ENCODE data around the gene ATP2A2.

Gene ATP2A2

DNA sequence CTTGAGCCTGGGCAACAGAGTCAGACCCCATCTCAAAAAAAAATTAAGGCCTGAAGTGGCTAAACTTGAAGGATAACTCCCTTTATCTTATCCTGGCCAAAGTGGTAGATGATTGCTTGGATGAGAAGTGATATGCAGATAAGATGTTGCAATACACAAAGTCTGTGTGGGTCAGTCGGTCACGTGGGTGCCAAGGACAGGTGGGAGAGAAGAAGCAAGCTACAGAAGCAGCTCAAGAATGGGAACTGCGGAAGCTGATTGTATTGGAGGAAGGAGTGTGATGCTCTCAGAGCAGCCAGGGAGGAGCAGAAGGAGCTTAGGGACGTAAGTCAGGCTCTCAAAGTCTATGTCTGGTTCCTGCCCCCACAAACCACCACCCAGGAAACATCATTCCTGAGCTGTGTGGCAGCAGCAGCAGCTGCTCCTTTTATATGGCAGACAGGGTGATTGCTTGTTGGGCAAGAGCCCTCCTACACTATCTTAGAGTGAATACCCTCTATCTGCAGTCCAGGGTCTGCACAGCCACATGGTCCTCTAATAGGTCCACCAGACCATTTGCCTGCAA lies 54.5 kb downstream of the ATP2A2 start:
- no peak for TF ChIP-seq ZFX (IDR thresholded peaks at IDR 0.05; ENCODE audit: borderline replicate concordance)
- no peak for TF ChIP-seq CTCF (IDR thresholded peaks at IDR 0.05)
- no peak overlapping the region for H3K27ac ChIP-seq

DNA sequence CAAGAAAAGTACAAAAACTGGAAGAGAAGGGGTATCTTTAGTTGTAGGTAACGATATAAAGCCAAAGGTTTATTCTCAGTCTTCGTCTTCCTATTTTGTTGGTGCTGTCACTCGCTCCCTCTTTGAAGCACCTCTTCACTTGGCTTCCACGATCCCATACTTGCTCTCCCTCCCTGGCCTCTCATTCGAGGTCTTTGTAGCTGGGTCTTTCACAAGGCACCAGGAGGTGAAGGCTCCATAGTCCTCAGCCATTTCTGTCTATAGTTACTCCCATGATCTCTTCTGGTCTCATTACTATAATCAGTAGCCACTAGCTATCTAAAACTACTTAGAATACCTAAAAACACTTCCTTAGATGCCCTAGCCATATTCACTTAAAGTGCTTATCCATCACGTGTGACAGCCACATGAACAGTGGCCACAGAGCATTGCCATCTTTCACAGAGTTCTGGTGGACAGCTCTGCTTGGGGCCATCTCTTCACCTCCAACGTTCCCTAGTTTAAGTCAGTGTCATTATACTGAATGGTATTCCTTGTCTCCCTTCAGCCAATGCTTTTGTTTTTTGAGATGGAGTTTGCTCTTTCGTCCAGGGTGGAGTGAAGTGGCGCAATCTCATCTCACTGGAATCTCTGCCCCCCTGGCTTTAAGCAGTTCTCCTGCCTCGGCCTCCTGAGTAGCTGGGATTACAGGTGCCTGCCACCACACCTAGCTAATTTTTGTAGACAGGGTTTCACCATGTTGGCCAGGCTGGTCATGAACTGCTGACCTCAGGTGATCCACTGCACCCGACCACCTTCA lies 57.1 kb downstream of the ATP2A2 start:
- peak overlapping the region; percentile 49 for H3K27ac ChIP-seq
- TF ChIP-seq CTCF (IDR thresholded peaks at IDR 0.05) (no peak), ZFX (IDR thresholded peaks at IDR 0.05; ENCODE audit: borderline replicate concordance) (no peak)

- no peak for TF ChIP-seq ZFX (IDR thresholded peaks at IDR 0.05; ENCODE audit: borderline replicate concordance)
- TF ChIP-seq CTCF (IDR thresholded peaks at IDR 0.05): peak; percentile 21
- peak overlapping the region; percentile 49 for H3K27ac ChIP-seq
Measured at GRCh38 chr12:110338754-110339153, 57.7 kb downstream of the ATP2A2 start.

DNA sequence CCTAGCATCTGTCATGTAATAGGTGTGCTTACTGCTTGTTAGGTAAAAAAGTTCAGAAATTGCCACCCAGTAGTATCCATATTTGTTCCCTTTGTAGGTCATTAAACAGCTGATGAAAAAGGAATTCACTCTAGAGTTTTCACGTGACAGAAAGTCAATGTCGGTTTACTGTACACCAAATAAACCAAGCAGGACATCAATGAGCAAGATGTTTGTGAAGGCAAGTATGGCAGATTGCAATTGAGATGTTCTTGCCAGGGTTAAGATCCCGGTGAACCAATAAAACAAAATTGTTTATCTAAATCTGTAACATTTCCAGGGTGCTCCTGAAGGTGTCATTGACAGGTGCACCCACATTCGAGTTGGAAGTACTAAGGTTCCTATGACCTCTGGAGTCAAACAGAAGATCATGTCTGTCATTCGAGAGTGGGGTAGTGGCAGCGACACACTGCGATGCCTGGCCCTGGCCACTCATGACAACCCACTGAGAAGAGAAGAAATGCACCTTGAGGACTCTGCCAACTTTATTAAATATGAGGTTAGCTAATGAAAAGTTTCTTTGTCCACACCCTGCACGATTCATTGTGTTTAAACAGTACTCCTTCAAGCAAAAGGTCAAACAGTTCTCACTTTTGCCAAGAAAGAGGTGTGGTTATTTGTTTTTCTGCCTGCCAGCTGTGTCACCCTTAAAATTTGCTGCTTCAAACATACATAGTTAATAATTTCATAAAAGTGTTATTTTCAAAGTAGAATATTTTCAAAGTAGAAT lies 58.3 kb downstream of the ATP2A2 start:
- TF ChIP-seq ZFX (IDR thresholded peaks at IDR 0.05; ENCODE audit: borderline replicate concordance) (no peak), CTCF (IDR thresholded peaks at IDR 0.05) (no peak)
- H3K27ac ChIP-seq: peak overlapping the region; percentile 49

GRCh38 chr12:110340261-110340660 lies 59.2 kb downstream of the ATP2A2 start:
- peak overlapping the region; percentile 49 for H3K27ac ChIP-seq

GRCh38 chr12:110340706-110341105 lies 59.7 kb downstream of the ATP2A2 start:
- no peak for TF ChIP-seq CTCF (IDR thresholded peaks at IDR 0.05)
- no peak for TF ChIP-seq ZFX (IDR thresholded peaks at IDR 0.05; ENCODE audit: borderline replicate concordance)
- peak overlapping the region; percentile 49 for H3K27ac ChIP-seq

DNA sequence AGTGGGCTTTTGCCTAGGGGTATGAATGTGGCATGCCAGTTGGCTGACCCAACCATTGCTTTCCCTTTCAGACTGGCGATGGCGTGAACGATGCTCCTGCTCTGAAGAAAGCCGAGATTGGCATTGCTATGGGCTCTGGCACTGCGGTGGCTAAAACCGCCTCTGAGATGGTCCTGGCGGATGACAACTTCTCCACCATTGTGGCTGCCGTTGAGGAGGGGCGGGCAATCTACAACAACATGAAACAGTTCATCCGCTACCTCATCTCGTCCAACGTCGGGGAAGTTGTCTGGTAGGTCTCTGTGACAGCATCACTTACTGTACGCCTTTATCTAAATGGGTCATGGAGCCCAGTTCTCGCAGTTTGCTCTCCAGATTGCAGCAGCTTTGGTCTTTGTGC lies 61.1 kb downstream of the ATP2A2 start:
- no peak overlapping the region for H3K27ac ChIP-seq
- TF ChIP-seq ZFX (IDR thresholded peaks at IDR 0.05; ENCODE audit: borderline replicate concordance) (no peak), CTCF (IDR thresholded peaks at IDR 0.05) (no peak)
